Stimulated activated CD8-positive, alpha-beta memory T cell treated with anti-CD3 and anti-CD28 coated beads, Interleukin-15, amount 100 ng/mL, for 24 hours (primary cell): ENCODE results near the gene CISH.

Experiments
- DNase-seq: peaks from one replicate; pipeline ENCODE4 v3.0.0-alpha.2; 2020; ENCODE audit warnings: low read depth

Gene CISH

GRCh38 chr3:50611464-50612233 is at the start of gene CISH:
Gene CISH, minus strand, starts transcription at chr3:50611774. Its CDS starts 124 bp downstream, at chr3:50611650.
- peak; percentile 94 for DNase-seq

- DNase-seq = no peak
Measured at GRCh38 chr3:50660386-50660785, 48.8 kb upstream of the CISH start.

- no peak for DNase-seq
Measured at GRCh38 chr3:50658831-50659230, 47.3 kb upstream of the CISH start.

GRCh38 chr3:50658416-50658815 is 46.8 kb upstream of the CISH start:
- DNase-seq = no peak

GRCh38 chr3:50657816-50658215 is 46.2 kb upstream of the CISH start:
- no peak for DNase-seq

- DNase-seq = no peak
Measured at GRCh38 chr3:50657407-50657806, 45.8 kb upstream of the CISH start.

- no peak for DNase-seq
Measured at GRCh38 chr3:50656417-50657195, 45.0 kb upstream of the CISH start.

GRCh38 chr3:50655009-50655830 is 43.6 kb upstream of the CISH start:
- no peak for DNase-seq

GRCh38 chr3:50653937-50654595 is 42.5 kb upstream of the CISH start:
- no peak for DNase-seq

- DNase-seq = no peak
Measured at GRCh38 chr3:50652709-50653108, 41.1 kb upstream of the CISH start.

GRCh38 chr3:50651920-50652529 is 40.5 kb upstream of the CISH start:
- no peak for DNase-seq

- no peak for DNase-seq
Measured at GRCh38 chr3:50651445-50651844, 39.9 kb upstream of the CISH start.

GRCh38 chr3:50650018-50650417 is 38.4 kb upstream of the CISH start:
- no peak for DNase-seq

- DNase-seq = no peak
Measured at GRCh38 chr3:50649451-50649931, 37.9 kb upstream of the CISH start.

GRCh38 chr3:50648944-50649343 is 37.4 kb upstream of the CISH start:
- no peak for DNase-seq

- no peak for DNase-seq
Measured at GRCh38 chr3:50648313-50648712, 36.7 kb upstream of the CISH start.

GRCh38 chr3:50645378-50645777 is 33.8 kb upstream of the CISH start:
- DNase-seq = no peak

- no peak for DNase-seq
Measured at GRCh38 chr3:50644561-50644960, 33.0 kb upstream of the CISH start.

GRCh38 chr3:50642382-50642781 is 30.8 kb upstream of the CISH start:
- no peak for DNase-seq

- no peak for DNase-seq
Measured at GRCh38 chr3:50639055-50639494, 27.5 kb upstream of the CISH start.

- no peak for DNase-seq
Measured at GRCh38 chr3:50637945-50638344, 26.4 kb upstream of the CISH start.
